Epithelial cell of alveolus of lung (primary cell): ENCODE results near the gene SLC22A12. TPM values are rescaled to one million over a fixed set of nuclear protein-coding genes. Genes with fewer than 3 reads are reported as not detected.

Source experiments
- total RNA-seq: library from RNA; depleted of rRNA; stranded (reverse); fragments of >200 nt; gene quantifications from 2 replicates; pipeline ENCODE4 v1.2.1, GENCODE V29; 2015

The SLC22A12 gene
- not detected in 2 replicates for total RNA-seq

GRCh38 chr11:64590763-64591221, at the start of gene SLC22A12:
TSS of gene SLC22A12 (plus strand) at chr11:64591220. CDS start at chr11:64591557, 337 bp downstream.

Other genes starting within 250 kb of the SLC22A12 start
- 23.2 and 38.4 TPM in 2 replicates for gene RPS6KA4, start 232.1 kb upstream of the SLC22A12 start, total RNA-seq
- not detected in 2 replicates for gene SLC22A11, start 35.3 kb upstream of the SLC22A12 start, total RNA-seq
- gene NRXN2, start 132.0 kb downstream of the SLC22A12 start, total RNA-seq = not detected in 2 replicates
- 0.56 and 4.4 TPM in 2 replicates for gene RASGRP2, start 152.9 kb downstream of the SLC22A12 start, total RNA-seq
- 0.52 and 2.8 TPM in 2 replicates for gene PYGM, start 168.8 kb downstream of the SLC22A12 start, total RNA-seq
- gene SF1, start 187.3 kb downstream of the SLC22A12 start, total RNA-seq = 100 and 286 TPM in 2 replicates
- gene MAP4K2, start 212.0 kb downstream of the SLC22A12 start, total RNA-seq = 24.3 and 24.6 TPM in 2 replicates
- 25.5 and 26.2 TPM in 2 replicates for gene MEN1, start 219.3 kb downstream of the SLC22A12 start, total RNA-seq